Forelimb muscle (tissue), 1 donor: ENCODE measurements around the gene SLC26A4. TPM values are rescaled to one million over a fixed set of nuclear protein-coding genes. Genes with fewer than 3 reads are reported as not detected.
"Not testable (repeated sequence)": the region's sequence is repeated elsewhere in the genome, so short reads cannot be mapped to it uniquely, and the experiment has no call there.

Experiments used
- DNase-seq: peaks from one replicate; pipeline ENCODE4 v3.0.0-alpha.2; 2013; ENCODE audit warnings: low read depth
- polyA plus RNA-seq: library from polyadenylated mRNA; unstranded; fragments of 120-200 nt; gene quantifications from one replicate; pipeline ENCODE4 v1.2.1, GENCODE V29; 2013; ENCODE audit not compliant: insufficient read length

The SLC26A4 gene
- polyA plus RNA-seq: 0.73 TPM

GRCh38 chr7:107660381-107661080 lies at the start of gene SLC26A4:
Gene SLC26A4, plus strand, starts transcription at chr7:107660828. Its CDS starts 814 bp downstream, at chr7:107661642.
- no peak for DNase-seq

- DNase-seq: no peak
Measured at GRCh38 chr7:107613439-107613838, 47.2 kb upstream of the SLC26A4 start.

GRCh38 chr7:107613948-107614347 lies 46.7 kb upstream of the SLC26A4 start:
- DNase-seq: no peak

GRCh38 chr7:107614425-107614824 lies 46.2 kb upstream of the SLC26A4 start:
- DNase-seq: no peak

GRCh38 chr7:107615910-107616680 lies 44.5 kb upstream of the SLC26A4 start:
- DNase-seq: no peak

- DNase-seq: no peak
Measured at GRCh38 chr7:107622429-107622828, 38.2 kb upstream of the SLC26A4 start.

- no peak for DNase-seq
Measured at GRCh38 chr7:107622894-107623293, 37.7 kb upstream of the SLC26A4 start.

GRCh38 chr7:107627002-107627401 lies 33.6 kb upstream of the SLC26A4 start:
- DNase-seq: no peak

GRCh38 chr7:107628461-107629064 lies 32.1 kb upstream of the SLC26A4 start:
- no peak for DNase-seq

- no peak for DNase-seq
Measured at GRCh38 chr7:107630342-107630741, 30.3 kb upstream of the SLC26A4 start.

GRCh38 chr7:107631588-107632491 lies 28.8 kb upstream of the SLC26A4 start:
- no peak for DNase-seq

GRCh38 chr7:107632492-107632865 lies 28.1 kb upstream of the SLC26A4 start:
- no peak for DNase-seq

GRCh38 chr7:107638594-107638993 lies 22.0 kb upstream of the SLC26A4 start:
- DNase-seq: no peak

- DNase-seq: not testable (repeated sequence)
Measured at GRCh38 chr7:107639070-107639469, 21.6 kb upstream of the SLC26A4 start.

GRCh38 chr7:107641676-107642075 lies 19.0 kb upstream of the SLC26A4 start:
- no peak for DNase-seq

- DNase-seq: no peak
Measured at GRCh38 chr7:107642501-107642900, 18.1 kb upstream of the SLC26A4 start.

GRCh38 chr7:107643407-107643806 lies 17.2 kb upstream of the SLC26A4 start:
- no peak for DNase-seq

- no peak for DNase-seq
Measured at GRCh38 chr7:107643938-107644308, 16.7 kb upstream of the SLC26A4 start.

GRCh38 chr7:107644309-107644974 lies 16.2 kb upstream of the SLC26A4 start:
- no peak for DNase-seq

GRCh38 chr7:107652642-107653041 lies 8.0 kb upstream of the SLC26A4 start:
- DNase-seq: no peak

- no peak for DNase-seq
Measured at GRCh38 chr7:107658467-107658866, 2.2 kb upstream of the SLC26A4 start.
